Measurements from ENCODE around the gene NDST4.

DNA sequence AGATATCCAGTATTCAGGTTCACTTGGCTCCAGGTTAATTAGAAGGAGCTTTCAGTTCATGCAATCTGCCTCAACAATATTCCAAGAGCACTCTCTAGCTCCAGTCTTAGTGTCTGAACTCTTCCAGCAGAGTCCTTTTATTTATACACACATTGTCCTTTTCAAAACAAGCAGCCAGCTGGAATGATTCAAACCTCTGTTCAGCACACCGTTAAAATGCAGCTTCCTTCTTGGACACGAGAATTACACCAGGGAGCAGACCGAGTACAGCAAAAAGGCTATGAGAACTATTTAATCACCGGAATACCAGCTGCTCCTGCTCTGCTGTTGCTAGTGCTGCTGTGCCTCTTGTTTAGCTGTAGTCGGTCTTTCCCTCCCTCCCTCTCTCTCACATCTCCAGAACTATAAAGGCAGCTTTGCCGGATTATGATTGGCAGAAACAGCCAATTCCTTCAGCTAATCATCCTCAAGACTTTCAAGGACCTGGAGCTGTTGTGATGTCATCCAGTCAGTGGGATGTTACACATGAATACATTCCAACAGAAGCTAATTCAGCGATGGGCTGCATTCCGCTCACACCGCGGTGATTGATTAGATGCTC, at the start of gene NDST4:
- TF ChIP-seq, protein P1, sequence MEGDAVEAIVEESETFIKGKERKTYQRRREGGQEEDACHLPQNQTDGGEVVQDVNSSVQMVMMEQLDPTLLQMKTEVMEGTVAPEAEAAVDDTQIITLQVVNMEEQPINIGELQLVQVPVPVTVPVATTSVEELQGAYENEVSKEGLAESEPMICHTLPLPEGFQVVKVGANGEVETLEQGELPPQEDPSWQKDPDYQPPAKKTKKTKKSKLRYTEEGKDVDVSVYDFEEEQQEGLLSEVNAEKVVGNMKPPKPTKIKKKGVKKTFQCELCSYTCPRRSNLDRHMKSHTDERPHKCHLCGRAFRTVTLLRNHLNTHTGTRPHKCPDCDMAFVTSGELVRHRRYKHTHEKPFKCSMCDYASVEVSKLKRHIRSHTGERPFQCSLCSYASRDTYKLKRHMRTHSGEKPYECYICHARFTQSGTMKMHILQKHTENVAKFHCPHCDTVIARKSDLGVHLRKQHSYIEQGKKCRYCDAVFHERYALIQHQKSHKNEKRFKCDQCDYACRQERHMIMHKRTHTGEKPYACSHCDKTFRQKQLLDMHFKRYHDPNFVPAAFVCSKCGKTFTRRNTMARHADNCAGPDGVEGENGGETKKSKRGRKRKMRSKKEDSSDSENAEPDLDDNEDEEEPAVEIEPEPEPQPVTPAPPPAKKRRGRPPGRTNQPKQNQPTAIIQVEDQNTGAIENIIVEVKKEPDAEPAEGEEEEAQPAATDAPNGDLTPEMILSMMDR (IDR thresholded peaks at IDR 0.05) = no peak; the same call in 1 of the 2 replicates
- TF ChIP-seq ZFX (IDR thresholded peaks at IDR 0.05; ENCODE audit: borderline replicate concordance) = no peak
